Rectal smooth muscle tissue (tissue), 1 donor: ENCODE results near the gene PAF1.
A peak's percentile ranks its signal among the peaks of the same experiment; 100 is the strongest.

Source experiments
- H3K27ac ChIP-seq: one replicate; pipeline ENCODE4 v1.7.0; 2013; ENCODE audit warnings: low read depth, low read length, inconsistent platforms
- H3K27me3 ChIP-seq: one replicate; pipeline ENCODE4 v1.7.0; 2013; ENCODE audit warnings: low read length; ENCODE audit not compliant: control insufficient read depth, insufficient read depth
- H3K36me3 ChIP-seq: one replicate; pipeline ENCODE4 v1.7.0; 2013; ENCODE audit warnings: low read length; ENCODE audit not compliant: control insufficient read depth, insufficient read depth
- H3K4me1 ChIP-seq: one replicate; pipeline ENCODE4 v1.7.0; 2013; ENCODE audit warnings: low read length; ENCODE audit not compliant: control insufficient read depth, insufficient read depth
- H3K4me3 ChIP-seq: one replicate; pipeline ENCODE4 v1.7.0; 2013; ENCODE audit warnings: low read length
- H3K9ac ChIP-seq: one replicate; pipeline ENCODE4 v1.7.0; 2013; ENCODE audit warnings: low read length

The PAF1 gene

DNA sequence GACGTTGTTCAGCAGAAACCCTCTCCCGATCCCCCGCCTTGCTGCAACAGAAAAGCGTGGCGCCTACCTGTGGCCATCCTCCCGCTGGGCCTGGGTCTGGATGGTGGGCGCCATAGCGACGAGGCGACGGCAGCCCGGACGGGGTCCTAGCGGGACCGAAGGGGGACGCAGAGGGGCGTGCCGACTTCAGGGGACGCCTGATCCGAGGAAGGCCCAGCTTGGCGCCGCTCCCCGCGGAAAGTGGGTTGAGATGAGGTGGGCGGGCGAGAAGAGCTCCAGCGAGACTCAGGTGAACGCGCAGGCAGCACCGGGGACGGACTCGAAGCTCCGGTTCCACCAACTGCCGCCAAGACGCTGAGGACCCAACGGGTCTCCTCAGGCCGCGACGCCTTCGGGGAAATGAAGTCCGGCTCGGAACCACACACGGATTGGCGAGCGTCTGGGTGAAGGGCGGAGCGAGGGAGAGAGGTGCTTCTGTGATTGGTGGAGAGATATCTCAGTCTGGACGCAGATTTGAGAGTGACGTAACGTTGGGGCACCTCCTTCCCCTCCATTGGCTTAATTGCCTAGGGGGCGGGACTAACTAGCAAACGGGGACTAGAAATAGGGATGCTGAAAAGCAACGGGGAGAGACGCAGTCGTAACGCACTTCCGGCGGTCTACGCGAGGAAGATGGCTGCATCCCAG, at the start of gene PAF1, which contains the start of gene MED29:
Gene PAF1 (minus strand): TSS at position 356 of the 687 bp plus-strand sequence. CDS start 242 bp downstream, at position 114.
Gene MED29 (plus strand): TSS at position 628 of the 687 bp plus-strand sequence. CDS start 45 bp downstream, at position 673.
- Histone ChIP-seq H3K9ac (peak within 1 kb of the TSS; percentile 94), H3K4me3 (peak within 1 kb of the TSS; percentile 99), H3K36me3 (peaks cover 41% of the 10 kb centered on the region), H3K27me3 (no peaks in the 10 kb centered on the region), H3K4me1 (peaks cover 13% of the 10 kb centered on the region), H3K27ac (peak within 1 kb of the TSS; percentile 99)

DNA sequence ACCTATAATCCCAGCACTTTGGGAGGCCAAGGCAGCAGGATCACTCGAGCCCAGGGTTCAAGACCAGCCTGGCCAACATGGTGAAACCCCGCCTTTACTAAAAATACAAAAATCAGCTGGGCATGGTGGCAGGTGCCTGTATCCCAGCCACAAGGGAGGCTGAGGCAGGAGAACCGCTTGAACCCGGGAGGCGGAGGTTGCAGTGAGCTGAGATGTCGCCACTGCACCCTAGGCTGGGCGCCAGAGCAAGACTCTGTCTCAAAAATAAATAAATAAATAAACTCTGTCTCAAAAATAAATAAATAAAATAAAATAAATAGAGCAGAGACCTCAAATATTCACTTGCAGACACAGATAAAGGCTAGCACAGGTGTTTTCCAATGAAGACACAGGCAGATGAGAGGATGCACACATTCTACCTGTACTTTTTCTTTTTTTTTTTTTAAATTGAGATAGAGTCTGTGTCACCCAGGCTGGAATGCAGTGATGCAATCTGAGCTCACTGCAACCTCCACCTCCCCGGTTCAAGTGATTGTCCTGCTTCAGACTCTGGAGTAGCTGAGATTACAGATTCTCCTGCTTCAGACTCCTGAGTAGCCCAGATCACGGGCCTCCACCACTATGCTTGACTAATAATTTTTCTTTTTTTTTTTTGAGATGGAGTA, 47.5 kb upstream of the PAF1 start:
- Histone ChIP-seq H3K4me1 (peaks cover 15% of the 10 kb centered on the region), H3K27me3 (no peaks in the 10 kb centered on the region), H3K9ac (no peak overlapping the region), H3K4me3 (no peak overlapping the region), H3K27ac (no peak overlapping the region), H3K36me3 (peaks cover 4% of the 10 kb centered on the region)

DNA sequence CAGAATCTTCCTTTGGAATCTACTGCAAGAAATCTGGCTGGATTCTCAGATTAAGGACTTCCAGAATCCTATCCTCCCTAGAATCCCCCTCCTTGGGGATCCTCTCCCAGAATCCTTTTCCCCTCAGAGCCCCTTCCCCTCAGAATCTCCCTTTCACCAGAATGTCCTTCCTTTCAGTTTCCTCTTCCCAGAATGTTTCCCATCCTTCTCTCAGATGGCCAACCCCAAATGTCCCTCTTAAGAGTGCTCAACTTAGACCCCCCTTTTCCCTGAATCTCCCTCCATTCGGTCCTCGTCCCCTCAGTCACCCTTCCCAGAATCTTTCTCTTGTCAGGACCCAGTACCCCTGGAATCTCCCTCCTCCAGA, 45.4 kb upstream of the PAF1 start:
- peaks cover 15% of the 10 kb centered on the region for H3K4me1 ChIP-seq
- peak overlapping the region; percentile 92 for H3K27ac ChIP-seq
- peak overlapping the region; percentile 69 for H3K4me3 ChIP-seq
- peaks cover 16% of the 10 kb centered on the region for H3K36me3 ChIP-seq
- no peaks in the 10 kb centered on the region for H3K27me3 ChIP-seq
- peak overlapping the region; percentile 57 for H3K9ac ChIP-seq

DNA sequence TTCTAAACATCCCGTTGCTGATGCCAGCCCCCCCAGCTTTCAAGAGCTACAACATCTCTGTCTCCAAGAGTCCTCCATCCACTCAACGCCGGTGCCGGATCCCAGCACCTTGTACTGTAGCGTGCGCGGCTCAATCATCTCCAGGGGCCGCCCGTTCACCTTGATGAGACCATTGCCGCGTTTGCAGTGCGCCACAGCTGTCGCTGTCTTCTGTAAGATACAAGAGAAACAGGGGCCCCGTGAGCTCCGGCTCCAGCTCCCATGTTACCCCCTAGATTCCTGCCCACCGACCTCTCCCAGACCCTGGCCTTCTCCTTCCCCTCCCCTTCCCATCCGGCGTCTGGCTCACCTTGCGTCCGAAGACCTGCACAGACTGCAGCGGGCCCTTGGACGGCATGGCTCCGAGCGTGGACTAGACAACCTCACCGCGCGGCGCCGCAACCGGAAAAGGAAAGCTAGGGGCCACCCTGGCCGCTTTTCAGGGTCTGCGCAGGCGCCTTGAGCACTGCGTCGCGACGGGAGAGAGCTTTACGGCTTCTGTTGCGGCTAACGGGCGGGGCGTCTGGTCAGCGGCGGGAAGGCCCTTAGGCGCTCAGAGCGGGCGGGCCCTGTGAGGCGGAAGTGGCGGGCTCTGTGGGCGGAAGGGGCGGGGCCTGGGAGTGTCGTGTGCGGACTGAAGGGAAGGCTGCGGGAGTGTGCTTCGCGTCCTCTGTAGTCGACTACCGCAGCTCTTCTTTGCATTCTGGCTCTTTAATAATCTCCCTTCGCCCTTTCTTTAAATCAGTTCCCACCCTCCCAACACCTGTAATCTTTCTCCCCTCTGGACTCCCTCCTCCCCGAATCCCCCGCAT, 44.8 kb upstream of the PAF1 start, which contains the start of gene RPS16:
Gene RPS16 (minus strand): TSS at position 451 of the 851 bp plus-strand sequence. CDS start 54 bp downstream, at position 397.
- Histone ChIP-seq H3K27ac (peak within 1 kb of the TSS; percentile 92), H3K27me3 (no peaks in the 10 kb centered on the region), H3K4me3 (peak within 1 kb of the TSS; percentile 95), H3K36me3 (peaks cover 16% of the 10 kb centered on the region), H3K4me1 (peaks cover 15% of the 10 kb centered on the region), H3K9ac (peak within 1 kb of the TSS; percentile 93)

DNA sequence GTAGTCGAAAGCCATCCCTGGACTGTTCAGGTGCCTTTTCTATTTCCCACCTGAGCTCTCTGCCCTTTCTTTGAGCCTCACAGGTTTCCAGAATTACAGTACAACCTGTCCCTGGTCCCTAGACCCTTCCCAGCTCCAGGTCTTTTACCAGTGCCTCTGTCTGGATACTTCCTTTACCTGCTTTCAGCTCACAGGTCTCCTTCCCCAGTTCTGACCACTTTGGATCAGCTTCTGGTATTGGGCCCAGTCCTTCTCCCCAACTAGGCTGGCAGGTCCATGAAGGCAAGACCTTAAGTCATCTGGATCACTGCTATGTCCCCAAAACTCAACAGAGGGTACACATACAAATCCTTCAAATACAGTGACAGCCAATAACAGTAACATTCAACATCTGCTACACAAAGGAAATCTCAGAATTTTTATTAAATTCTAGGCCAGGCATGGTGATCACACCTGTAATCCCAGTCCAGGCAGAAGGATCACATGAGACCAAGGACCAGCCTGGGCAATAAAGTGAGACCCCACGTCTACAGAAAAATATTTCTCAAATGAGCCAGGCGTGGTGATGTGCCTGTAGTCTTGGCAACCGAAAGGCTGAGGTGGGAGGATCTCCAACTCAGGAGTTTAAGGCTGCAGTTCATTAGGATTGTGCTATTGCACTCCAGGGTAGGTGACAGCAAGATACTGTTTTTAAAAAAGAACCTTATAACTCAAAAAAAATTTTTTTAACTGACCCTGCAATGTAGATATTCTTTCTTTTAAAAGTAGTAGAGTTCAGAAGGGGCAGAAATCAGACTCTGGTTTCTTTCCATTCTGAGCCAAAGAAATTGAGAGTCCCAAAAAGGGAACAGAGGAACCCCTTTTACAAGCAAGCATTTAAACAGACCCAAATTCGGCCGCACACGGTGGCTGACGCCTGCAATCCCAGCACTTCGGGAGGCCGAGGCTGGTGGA, 43.5 kb upstream of the PAF1 start:
- Histone ChIP-seq H3K4me3 (peak overlapping the region; percentile 95), H3K27me3 (no peaks in the 10 kb centered on the region), H3K9ac (no peak overlapping the region), H3K36me3 (peaks cover 16% of the 10 kb centered on the region), H3K27ac (no peak overlapping the region), H3K4me1 (peaks cover 15% of the 10 kb centered on the region)

DNA sequence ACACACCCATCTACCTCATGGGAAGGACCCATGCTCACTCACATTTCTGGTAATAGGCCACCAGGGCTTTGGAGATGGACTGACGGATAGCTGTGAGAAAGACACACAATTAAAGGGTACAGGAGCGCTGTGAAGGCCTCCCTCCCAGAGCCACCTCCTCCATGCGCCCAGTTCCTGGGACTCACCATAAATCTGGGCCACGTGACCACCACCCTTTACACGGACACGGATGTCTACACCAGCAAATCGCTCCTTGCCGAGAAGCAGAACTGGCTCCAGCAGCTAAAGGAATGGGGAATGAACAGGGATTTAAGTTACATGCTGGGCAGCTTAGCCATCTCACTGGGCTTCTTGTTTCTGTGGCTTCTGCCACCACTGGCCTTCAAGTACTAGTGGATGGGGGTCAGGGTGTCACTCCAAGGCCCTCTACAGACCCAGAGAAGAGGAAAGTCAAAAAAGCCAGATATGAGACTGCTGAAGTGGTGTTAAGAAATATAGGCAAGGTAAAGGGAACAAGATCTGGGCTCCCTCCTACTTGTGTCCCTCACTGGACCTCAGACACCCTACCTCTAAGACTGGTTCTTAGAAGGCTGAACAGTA, 42.7 kb upstream of the PAF1 start:
- H3K4me3 ChIP-seq: no peak overlapping the region
- H3K9ac ChIP-seq: no peak overlapping the region
- H3K4me1 ChIP-seq: peaks cover 22% of the 10 kb centered on the region

DNA sequence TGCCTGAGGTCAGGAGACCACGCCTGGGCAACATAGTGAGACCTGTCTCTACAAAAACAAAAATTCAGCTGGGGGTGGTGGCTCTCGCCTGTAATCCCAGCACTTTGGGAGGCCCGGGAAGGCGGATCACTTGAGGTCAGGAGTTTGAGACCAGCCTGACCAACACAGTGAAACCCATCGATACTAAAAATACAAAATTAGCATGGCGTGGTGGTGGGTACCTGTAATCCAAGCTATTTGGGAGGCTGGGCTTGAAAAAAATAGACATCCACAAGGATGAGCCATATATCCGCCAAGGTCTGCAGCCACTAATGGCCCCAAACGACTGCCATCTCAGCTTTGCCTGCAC, 41.7 kb upstream of the PAF1 start:
- no peaks in the 10 kb centered on the region for H3K27me3 ChIP-seq
- H3K4me3 ChIP-seq: no peak overlapping the region
- peaks cover 27% of the 10 kb centered on the region for H3K4me1 ChIP-seq
- H3K27ac ChIP-seq: no peak overlapping the region
- no peak overlapping the region for H3K9ac ChIP-seq
- H3K36me3 ChIP-seq: peaks cover 16% of the 10 kb centered on the region

More for the DNA sequence above, 42.7 kb upstream of the PAF1 start:
- peaks cover 16% of the 10 kb centered on the region for H3K36me3 ChIP-seq
- no peaks in the 10 kb centered on the region for H3K27me3 ChIP-seq
- no peak overlapping the region for H3K27ac ChIP-seq

DNA sequence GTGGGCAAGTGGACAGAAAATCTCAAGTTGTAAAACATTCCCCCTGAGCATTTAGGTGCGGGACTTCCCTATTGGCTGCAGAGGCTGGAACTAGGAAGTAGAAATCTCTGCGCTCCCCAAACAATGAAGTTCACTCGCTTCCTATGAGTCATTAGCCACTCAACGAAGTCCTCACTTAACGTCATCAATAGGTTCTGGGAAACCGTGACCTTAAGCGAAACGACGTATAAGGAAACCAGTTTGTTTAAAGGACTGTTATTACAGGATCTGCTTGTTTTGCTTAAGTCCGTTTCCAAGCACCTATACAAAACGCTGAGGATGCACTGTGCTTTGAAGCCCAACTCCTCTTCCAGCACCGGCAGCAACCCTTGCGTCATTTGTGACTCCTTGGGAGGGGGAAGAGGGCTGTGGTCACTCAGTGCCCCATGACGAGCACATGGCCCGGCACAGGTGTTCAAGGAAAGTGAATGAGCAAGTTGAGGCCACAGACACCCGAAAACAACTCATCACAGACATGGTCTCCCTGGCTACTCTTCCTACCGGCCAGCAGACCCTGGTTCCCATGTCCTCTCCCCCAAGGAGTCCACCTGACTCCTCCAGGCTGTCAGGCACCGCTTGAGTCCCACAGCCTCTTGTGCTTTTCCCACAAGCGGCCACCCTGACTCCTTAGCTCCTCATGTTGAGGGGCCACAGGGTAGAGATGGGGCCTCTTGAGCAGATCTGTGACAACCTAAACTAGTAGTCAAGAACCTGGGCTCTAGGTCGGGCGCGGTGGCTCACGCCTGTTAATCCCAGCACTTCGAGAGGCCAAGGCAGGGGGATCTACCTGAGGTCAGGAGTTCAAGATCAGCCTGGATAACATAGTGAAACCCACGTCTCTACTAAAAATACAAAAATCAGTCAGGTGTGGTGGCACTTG, 40.0 kb upstream of the PAF1 start:
- no peaks in the 10 kb centered on the region for H3K27me3 ChIP-seq
- H3K9ac ChIP-seq: no peak overlapping the region
- H3K27ac ChIP-seq: peak overlapping the region; percentile 38
- H3K4me3 ChIP-seq: no peak overlapping the region
- H3K36me3 ChIP-seq: peaks cover 16% of the 10 kb centered on the region
- peaks cover 23% of the 10 kb centered on the region for H3K4me1 ChIP-seq

DNA sequence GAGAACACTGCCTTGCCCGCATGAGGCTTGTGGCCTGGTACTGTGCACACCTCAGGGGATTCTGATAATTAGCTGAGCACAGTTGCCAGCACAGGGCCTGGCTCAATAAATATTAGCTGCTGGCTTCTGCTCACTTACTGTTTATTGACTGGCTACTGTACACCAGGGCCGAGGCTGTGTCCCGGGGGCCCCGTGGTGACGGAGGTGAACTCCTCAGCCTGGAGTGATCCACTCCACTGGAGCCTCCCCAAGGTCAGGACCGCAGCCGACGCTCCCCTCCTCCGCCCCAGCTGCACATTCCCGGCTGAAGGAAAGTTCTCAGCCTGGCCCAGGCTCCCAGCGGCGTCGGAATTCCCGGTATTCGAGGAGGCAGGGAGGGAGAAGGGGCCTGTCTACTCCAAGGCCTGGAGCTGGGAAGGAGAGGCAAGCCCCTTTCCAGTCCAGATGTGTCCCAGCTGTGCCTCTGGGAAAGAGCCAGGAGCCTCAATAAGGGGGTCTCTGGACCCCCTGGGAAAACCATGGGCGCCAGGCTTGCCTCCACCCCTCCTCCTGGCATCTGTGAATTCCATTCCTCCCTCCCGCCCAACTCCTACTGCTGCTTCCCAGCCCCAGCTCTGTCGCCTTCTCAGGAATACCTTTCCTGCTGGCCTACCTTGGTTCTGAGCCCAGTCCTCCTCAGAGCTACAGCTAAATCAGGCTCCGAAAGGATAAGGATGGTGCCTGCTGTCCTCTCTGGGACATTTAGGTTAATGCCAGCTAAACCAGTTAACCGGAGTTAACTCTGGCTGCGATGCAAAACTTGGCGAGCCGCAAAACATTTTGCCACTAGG, 37.6 kb upstream of the PAF1 start:
- Histone ChIP-seq H3K9ac (no peak overlapping the region), H3K4me3 (no peak overlapping the region), H3K36me3 (peaks cover 15% of the 10 kb centered on the region), H3K27ac (peak overlapping the region; percentile 80), H3K4me1 (peaks cover 12% of the 10 kb centered on the region), H3K27me3 (no peaks in the 10 kb centered on the region)

DNA sequence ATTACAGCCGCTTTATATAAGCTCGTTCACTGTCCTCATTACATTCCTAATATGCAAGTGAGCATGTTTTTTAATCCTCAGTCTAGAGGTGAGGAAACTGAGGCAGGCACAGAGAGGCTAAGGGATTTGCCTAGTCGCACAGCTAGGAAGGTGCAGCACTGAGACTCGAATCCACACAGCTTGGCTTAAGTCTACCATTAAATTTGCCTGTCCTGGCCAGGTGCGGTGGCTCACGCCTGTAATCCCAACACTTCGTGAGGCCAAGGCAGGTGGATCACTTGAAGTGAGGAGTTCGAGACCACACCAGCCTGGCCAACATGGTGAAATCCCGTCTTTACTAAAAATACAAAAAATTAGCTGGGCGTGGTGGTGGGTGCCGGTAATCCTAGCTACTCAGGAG, 36.8 kb upstream of the PAF1 start:
- H3K36me3 ChIP-seq: peaks cover 7% of the 10 kb centered on the region
- H3K4me3 ChIP-seq: no peak overlapping the region

More for the DNA sequence above, 36.8 kb upstream of the PAF1 start:
- Histone ChIP-seq H3K4me1 (peaks cover 12% of the 10 kb centered on the region), H3K27ac (peak overlapping the region; percentile 80), H3K27me3 (no peaks in the 10 kb centered on the region), H3K9ac (no peak overlapping the region)
